H9 (cell line): ENCODE data around the gene FCSK. TPM values are rescaled to one million over a fixed set of nuclear protein-coding genes. Genes with fewer than 3 reads are reported as not detected.

Experiments used
- DNase-seq: peaks from one replicate; pipeline ENCODE4 v3.0.0-alpha.2; 2017
- H2AFZ ChIP-seq: one replicate; pipeline ENCODE4 v1.6.1; 2013; ENCODE audit warnings: mild to moderate bottlenecking, low read length, control low read depth, moderate library complexity
- H2AK5ac ChIP-seq: 2 replicates; pipeline ENCODE4 v1.6.1; 2013; ENCODE audit warnings: low read length, control low read depth, mixed read lengths; ENCODE audit not compliant: insufficient read length
- H2BK120ac ChIP-seq: one replicate; pipeline ENCODE4 v1.6.1; 2013; ENCODE audit warnings: low read depth, mild to moderate bottlenecking, low read length, control low read depth, inconsistent platforms; ENCODE audit not compliant: poor library complexity, severe bottlenecking
- H2BK12ac ChIP-seq: 2 replicates; pipeline ENCODE4 v1.6.1; 2013; ENCODE audit warnings: low read length, control low read depth, mixed read lengths, low read depth; ENCODE audit not compliant: insufficient read length
- H2BK15ac ChIP-seq: 2 replicates; pipeline ENCODE4 v1.6.1; 2013; ENCODE audit warnings: low read depth, low read length, control low read depth
- H2BK20ac ChIP-seq: one replicate; pipeline ENCODE4 v1.6.1; 2013; ENCODE audit warnings: low read depth, mild to moderate bottlenecking, low read length, control low read depth, inconsistent platforms; ENCODE audit not compliant: poor library complexity, severe bottlenecking
- H2BK5ac ChIP-seq: 2 replicates; pipeline ENCODE4 v1.6.1; 2013; ENCODE audit warnings: low read length, control low read depth, mixed read lengths; ENCODE audit not compliant: insufficient read length
- H3K14ac ChIP-seq: 2 replicates; pipeline ENCODE4 v1.6.1; 2013; ENCODE audit warnings: low read length, control low read depth; ENCODE audit not compliant: insufficient read depth
- H3K18ac ChIP-seq: 2 replicates; pipeline ENCODE4 v1.6.1; 2013; ENCODE audit warnings: low read depth, mild to moderate bottlenecking, mixed read lengths, low read length, control low read depth; ENCODE audit not compliant: insufficient read length
- H3K23ac ChIP-seq: 2 replicates; pipeline ENCODE4 v1.6.1; 2013; ENCODE audit warnings: low read length, control low read depth, mixed read lengths, low read depth; ENCODE audit not compliant: insufficient read length
- H3K23me2 ChIP-seq: 2 replicates; pipeline ENCODE4 v1.6.1; 2013; ENCODE audit warnings: low read depth, mild to moderate bottlenecking, mixed read lengths, low read length, control low read depth; ENCODE audit not compliant: insufficient read length, poor library complexity, severe bottlenecking
- H3K27ac ChIP-seq: 2 replicates; pipeline ENCODE4 v1.5.1; 2013; ENCODE audit warnings: low read length, control low read depth, mixed read lengths, low read depth; ENCODE audit not compliant: insufficient read length
- H3K27me3 ChIP-seq: 2 replicates; pipeline ENCODE4 v1.6.1; 2013; ENCODE audit warnings: low read length, control low read depth, inconsistent platforms; ENCODE audit not compliant: insufficient read depth
- H3K4ac ChIP-seq: 2 replicates; pipeline ENCODE4 v1.6.1; 2013; ENCODE audit warnings: low read depth, mild to moderate bottlenecking, control low read depth, inconsistent platforms, low read length, moderate library complexity
- H3K4me1 ChIP-seq: 2 replicates; pipeline ENCODE4 v1.6.1; 2013; ENCODE audit warnings: low read length, control low read depth, inconsistent platforms; ENCODE audit not compliant: insufficient read depth
- H3K4me2 ChIP-seq: 2 replicates; pipeline ENCODE4 v1.6.1; 2013; ENCODE audit warnings: low read length, control low read depth, mixed read lengths; ENCODE audit not compliant: insufficient read length, insufficient read depth
- H3K56ac ChIP-seq: 2 replicates; pipeline ENCODE4 v1.6.1; 2013; ENCODE audit warnings: low read depth, mild to moderate bottlenecking, mixed read lengths, low read length, control low read depth; ENCODE audit not compliant: insufficient read length
- H3K79me1 ChIP-seq: 2 replicates; pipeline ENCODE4 v1.6.1; 2013; ENCODE audit warnings: low read depth, mild to moderate bottlenecking, moderate library complexity, low read length, control low read depth, inconsistent platforms; ENCODE audit not compliant: insufficient read depth, poor library complexity, severe bottlenecking
- H3K79me2 ChIP-seq: 2 replicates; pipeline ENCODE4 v1.6.1; 2013; ENCODE audit warnings: low read length, control low read depth, inconsistent platforms; ENCODE audit not compliant: insufficient read depth
- H3K9ac ChIP-seq: 2 replicates; pipeline ENCODE4 v1.6.1; 2013; ENCODE audit warnings: low read length, control low read depth, mixed read lengths; ENCODE audit not compliant: insufficient read length; ENCODE audit errors: extremely low read depth
- H3K9me3 ChIP-seq: one replicate; pipeline ENCODE4 v1.6.1; 2013; ENCODE audit warnings: low read depth, low read length, inconsistent platforms; ENCODE audit not compliant: control insufficient read depth
- H3T11ph ChIP-seq: one replicate; pipeline ENCODE4 v1.6.1; 2013; ENCODE audit warnings: mild to moderate bottlenecking, low read length, control low read depth, inconsistent platforms
- H4K20me1 ChIP-seq: one replicate; pipeline ENCODE4 v1.6.1; 2013; ENCODE audit not compliant: control insufficient read depth, insufficient read length, insufficient read depth
- H4K5ac ChIP-seq: 2 replicates; pipeline ENCODE4 v1.6.1; 2013; ENCODE audit warnings: low read depth, mild to moderate bottlenecking, mixed read lengths, low read length, control low read depth; ENCODE audit not compliant: insufficient read length
- H4K8ac ChIP-seq: replicated peaks from 2 replicates; pipeline ENCODE4 v1.6.1; 2013; ENCODE audit warnings: low read length, control low read depth, mixed read lengths, low read depth; ENCODE audit not compliant: insufficient read length
- H4K91ac ChIP-seq: 2 replicates; pipeline ENCODE4 v1.6.1; 2013; ENCODE audit warnings: low read depth, mild to moderate bottlenecking, moderate library complexity, mixed read lengths, low read length, control low read depth; ENCODE audit not compliant: insufficient read length
- H3K27ac Mint-ChIP-seq, 3 experiments: 2 replicates in 2 of 3; 3 replicates in 1 of 3; pipeline ENCODE4 v1.8.0; 2020 to 2021; ENCODE audit warnings: mixed read lengths in 3 of 3, mild to moderate bottlenecking in 1 of 3, moderate library complexity in 1 of 3
- H3K27me3 Mint-ChIP-seq: 2 replicates; pipeline ENCODE4 v1.8.0; 2021; ENCODE audit warnings: low read depth, mild to moderate bottlenecking, moderate library complexity, mixed read lengths
- H3K36me3 Mint-ChIP-seq, 3 experiments: 2 replicates in 2 of 3; 3 replicates in 1 of 3; pipeline ENCODE4 v1.8.0; 2020 to 2021; ENCODE audit warnings: low read depth in 3 of 3, mixed read lengths in 3 of 3; ENCODE audit not compliant: insufficient read depth in 1 of 3
- H3K4me1 Mint-ChIP-seq, 2 experiments: 2 replicates each; pipeline ENCODE4 v1.8.0; 2020; ENCODE audit warnings: mixed read lengths in 2 of 2
- H3K4me3 Mint-ChIP-seq, 2 experiments: 2 replicates in 1 of 2; 3 replicates in 1 of 2; pipeline ENCODE4 v1.8.0; 2020 to 2021; ENCODE audit warnings: mild to moderate bottlenecking in 2 of 2, mixed read lengths in 2 of 2, moderate library complexity in 1 of 2
- H3K9me3 Mint-ChIP-seq, 2 experiments: 2 replicates in 1 of 2; 3 replicates in 1 of 2; pipeline ENCODE4 v1.8.0; 2020; ENCODE audit warnings: mild to moderate bottlenecking in 2 of 2, mixed read lengths in 2 of 2, moderate library complexity in 1 of 2
- CTCF ChIP-seq: fragments of 200-600 bp; sonication (generic); conservative IDR thresholded peaks from 3 replicates; pipeline ENCODE4 v1.8.0; 2021; ENCODE audit warnings: antibody characterized with exemption, mild to moderate bottlenecking
- WGBS: extraction: QIAGEN DNeasy Blood & Tissue Kit; methylation state at CpG from one replicate; pipeline ENCODE4 v1.1.7; 2013; ENCODE audit warnings: missing lambda C conversion rate, low lambda C conversion rate, mixed read lengths; ENCODE audit not compliant: insufficient read length; ENCODE audit errors: extremely low coverage; 5-methylcytosine and 5-hydroxymethylcytosine counted together
- total RNA-seq: library from RNA; stranded (reverse); gene quantifications from 2 replicates; pipeline ENCODE4 v1.2.1, GENCODE V29; 2021

FCSK gene
- total RNA-seq, 1 experiment from 2014 or later: 6.5 TPM

- Histone ChIP-seq H2AK5ac (no peak overlapping the region), H3K23ac (no peak overlapping the region), H2BK15ac (no peak overlapping the region), H2BK12ac (no peak overlapping the region), H3K23me2 (peaks cover 10% of the 10 kb centered on the region), H3T11ph (no peak overlapping the region), H3K4me2 (peak overlapping the region; percentile 69), H3K27ac (no peak overlapping the region), H3K79me2 (peaks cover 30% of the 10 kb centered on the region; the same call in 1 of the 2 replicates), H3K18ac (no peak overlapping the region), H2BK20ac (no peak overlapping the region), H3K79me1 (peaks cover 3% of the 10 kb centered on the region), H4K5ac (no peak overlapping the region), H3K14ac (no peak overlapping the region), H2BK5ac (no peak overlapping the region), H3K4ac (no peak overlapping the region), H3K9ac (peak overlapping the region; percentile 96), H4K91ac (no peak overlapping the region), H4K20me1 (no peaks in the 10 kb centered on the region), H3K9me3 (no peaks in the 10 kb centered on the region), H3K27me3 (no peaks in the 10 kb centered on the region), H4K8ac (no peak overlapping the region), H2AFZ (no peak overlapping the region), H2BK120ac (no peak overlapping the region), H3K4me1 (peaks cover 7% of the 10 kb centered on the region; the same call in 1 of the 2 replicates), H3K56ac (no peak overlapping the region)
- DNase-seq: no peak
- Mint-ChIP-seq H3K27me3 (no peaks in the 10 kb centered on the region), H3K36me3 (peaks cover 27 to 44% (median 34%) of the 10 kb centered on the region in 3 experiments), H3K9me3 (no peaks in the 10 kb centered on the region; a peak in 1 of 5 replicates), H3K4me3 (peak overlapping the region; percentile 93 to 97), H3K27ac (peak overlapping the region; percentile 99; a peak in 6 of 7 replicates), H3K4me1 (peaks cover 25 to 29% of the 10 kb centered on the region in 2 experiments)
- WGBS: no CpG with 5 or more reads among the region's 18 CpGs
- TF ChIP-seq CTCF: no peak
Observed at GRCh38 chr16:70522216-70523075, 68.1 kb downstream of the FCSK start.
